Measurements from ENCODE around the gene GBF1. TPM values are rescaled to one million over a fixed set of nuclear protein-coding genes. Genes with fewer than 3 reads are reported as not detected.

Gene GBF1
- total RNA-seq, 1 experiment from 2014 or later, result 69.8 TPM

GRCh38 chr10:102254426-102254825, 9.1 kb downstream of the GBF1 start:
- no peak for TF ChIP-seq CTCF (IDR thresholded peaks at IDR 0.05; ENCODE audit: insufficient read depth in 1 of 2, low read depth in 1 of 2, low read length in 1 of 2, severe bottlenecking in 1 of 2, unreplicated experiment in 1 of 2)
- Histone ChIP-seq H3K27me3 (replicated peaks; ENCODE audit: control insufficient read depth, insufficient read depth, low read length) (no peaks in the 10 kb centered on the region), H3K9me3 (no peaks in the 10 kb centered on the region), H3K4me3 (ENCODE audit: low read depth, low read length) (no peak overlapping the region), H3K36me3 (ENCODE audit: control insufficient read depth, insufficient read depth, low read length) (no peaks in the 10 kb centered on the region), H3K4me1 (no peaks in the 10 kb centered on the region)
- Mint-ChIP-seq H3K9me3 (ENCODE audit: unreplicated experiment) (no peaks in the 10 kb centered on the region), H3K4me1 (ENCODE audit: low read depth, unreplicated experiment) (no peaks in the 10 kb centered on the region), H3K27me3 (ENCODE audit: insufficient read depth, unreplicated experiment) (no peaks in the 10 kb centered on the region), H3K36me3 (ENCODE audit: insufficient read depth, unreplicated experiment) (peaks cover 8% of the 10 kb centered on the region), H3K27ac (ENCODE audit: unreplicated experiment) (no peak overlapping the region), H3K4me3 (ENCODE audit: unreplicated experiment) (no peak overlapping the region)
- no peak for DNase-seq
- ChIA-PET POLR2A (no interaction called here), CTCF (no interaction called here)
- no TSS peak for BruUV-seq (replicated peaks)
- intact Hi-C loops (cut with micrococcal nuclease; ENCODE audit: unreplicated experiment), result no loop called here

GRCh38 chr10:102255404-102255803, 10.1 kb downstream of the GBF1 start:
- no peaks in the 10 kb centered on the region for H3K4me1 Mint-ChIP-seq (ENCODE audit: low read depth, unreplicated experiment)
- no peaks in the 10 kb centered on the region for H3K4me1 ChIP-seq
- no peak overlapping the region for H3K4me3 Mint-ChIP-seq (ENCODE audit: unreplicated experiment)
- no peaks in the 10 kb centered on the region for H3K36me3 ChIP-seq (ENCODE audit: control insufficient read depth, insufficient read depth, low read length)
- DNase-seq, result no peak
- H3K9me3 Mint-ChIP-seq (ENCODE audit: unreplicated experiment), result no peaks in the 10 kb centered on the region
- ChIA-PET CTCF (no interaction called here), POLR2A (no interaction called here)
- no peaks in the 10 kb centered on the region for H3K27me3 Mint-ChIP-seq (ENCODE audit: insufficient read depth, unreplicated experiment)
- H3K4me3 ChIP-seq (ENCODE audit: low read depth, low read length), result no peak overlapping the region
- intact Hi-C loops (cut with micrococcal nuclease; ENCODE audit: unreplicated experiment), result no loop called here
- no peaks in the 10 kb centered on the region for H3K9me3 ChIP-seq
- TF ChIP-seq CTCF (IDR thresholded peaks at IDR 0.05; ENCODE audit: insufficient read depth in 1 of 2, low read depth in 1 of 2, low read length in 1 of 2, severe bottlenecking in 1 of 2, unreplicated experiment in 1 of 2), result no peak
- H3K27ac Mint-ChIP-seq (ENCODE audit: unreplicated experiment), result no peak overlapping the region
- no peaks in the 10 kb centered on the region for H3K27me3 ChIP-seq (replicated peaks; ENCODE audit: control insufficient read depth, insufficient read depth, low read length)
- H3K36me3 Mint-ChIP-seq (ENCODE audit: insufficient read depth, unreplicated experiment), result peaks cover 5% of the 10 kb centered on the region
- BruUV-seq (replicated peaks), result no TSS peak

- Mint-ChIP-seq H3K36me3 (ENCODE audit: insufficient read depth, unreplicated experiment) (peaks cover 40% of the 10 kb centered on the region), H3K9me3 (ENCODE audit: unreplicated experiment) (no peaks in the 10 kb centered on the region), H3K4me1 (ENCODE audit: low read depth, unreplicated experiment) (peaks cover 7% of the 10 kb centered on the region), H3K27ac (ENCODE audit: unreplicated experiment) (no peak overlapping the region), H3K27me3 (ENCODE audit: insufficient read depth, unreplicated experiment) (no peaks in the 10 kb centered on the region), H3K4me3 (ENCODE audit: unreplicated experiment) (no peak overlapping the region)
- ChIA-PET CTCF (no interaction called here), POLR2A (no interaction called here)
- Histone ChIP-seq H3K36me3 (ENCODE audit: control insufficient read depth, insufficient read depth, low read length) (peaks cover 2% of the 10 kb centered on the region), H3K4me3 (ENCODE audit: low read depth, low read length) (no peak overlapping the region), H3K4me1 (no peaks in the 10 kb centered on the region), H3K27me3 (replicated peaks; ENCODE audit: control insufficient read depth, insufficient read depth, low read length) (no peaks in the 10 kb centered on the region), H3K9me3 (no peaks in the 10 kb centered on the region)
- TF ChIP-seq CTCF (IDR thresholded peaks at IDR 0.05; ENCODE audit: insufficient read depth in 1 of 2, low read depth in 1 of 2, low read length in 1 of 2, severe bottlenecking in 1 of 2, unreplicated experiment in 1 of 2), result no peak
- DNase-seq, result no peak
- intact Hi-C loops (cut with micrococcal nuclease; ENCODE audit: unreplicated experiment), result no loop called here
- no TSS peak for BruUV-seq (replicated peaks)
Measured at GRCh38 chr10:102261196-102261595, 15.9 kb downstream of the GBF1 start.
